Pons (tissue), 1 donor: ENCODE measurements around the gene TRAF6.
"Not testable (repeated sequence)": the region's sequence is repeated elsewhere in the genome, so short reads cannot be mapped to it uniquely, and the experiment has no call there.

Source experiments
- DNase-seq: peaks from one replicate; pipeline ENCODE4 v3.0.0-alpha.2; 2016; ENCODE audit warnings: low spot score

TRAF6 gene, protein sequence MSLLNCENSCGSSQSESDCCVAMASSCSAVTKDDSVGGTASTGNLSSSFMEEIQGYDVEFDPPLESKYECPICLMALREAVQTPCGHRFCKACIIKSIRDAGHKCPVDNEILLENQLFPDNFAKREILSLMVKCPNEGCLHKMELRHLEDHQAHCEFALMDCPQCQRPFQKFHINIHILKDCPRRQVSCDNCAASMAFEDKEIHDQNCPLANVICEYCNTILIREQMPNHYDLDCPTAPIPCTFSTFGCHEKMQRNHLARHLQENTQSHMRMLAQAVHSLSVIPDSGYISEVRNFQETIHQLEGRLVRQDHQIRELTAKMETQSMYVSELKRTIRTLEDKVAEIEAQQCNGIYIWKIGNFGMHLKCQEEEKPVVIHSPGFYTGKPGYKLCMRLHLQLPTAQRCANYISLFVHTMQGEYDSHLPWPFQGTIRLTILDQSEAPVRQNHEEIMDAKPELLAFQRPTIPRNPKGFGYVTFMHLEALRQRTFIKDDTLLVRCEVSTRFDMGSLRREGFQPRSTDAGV

DNA sequence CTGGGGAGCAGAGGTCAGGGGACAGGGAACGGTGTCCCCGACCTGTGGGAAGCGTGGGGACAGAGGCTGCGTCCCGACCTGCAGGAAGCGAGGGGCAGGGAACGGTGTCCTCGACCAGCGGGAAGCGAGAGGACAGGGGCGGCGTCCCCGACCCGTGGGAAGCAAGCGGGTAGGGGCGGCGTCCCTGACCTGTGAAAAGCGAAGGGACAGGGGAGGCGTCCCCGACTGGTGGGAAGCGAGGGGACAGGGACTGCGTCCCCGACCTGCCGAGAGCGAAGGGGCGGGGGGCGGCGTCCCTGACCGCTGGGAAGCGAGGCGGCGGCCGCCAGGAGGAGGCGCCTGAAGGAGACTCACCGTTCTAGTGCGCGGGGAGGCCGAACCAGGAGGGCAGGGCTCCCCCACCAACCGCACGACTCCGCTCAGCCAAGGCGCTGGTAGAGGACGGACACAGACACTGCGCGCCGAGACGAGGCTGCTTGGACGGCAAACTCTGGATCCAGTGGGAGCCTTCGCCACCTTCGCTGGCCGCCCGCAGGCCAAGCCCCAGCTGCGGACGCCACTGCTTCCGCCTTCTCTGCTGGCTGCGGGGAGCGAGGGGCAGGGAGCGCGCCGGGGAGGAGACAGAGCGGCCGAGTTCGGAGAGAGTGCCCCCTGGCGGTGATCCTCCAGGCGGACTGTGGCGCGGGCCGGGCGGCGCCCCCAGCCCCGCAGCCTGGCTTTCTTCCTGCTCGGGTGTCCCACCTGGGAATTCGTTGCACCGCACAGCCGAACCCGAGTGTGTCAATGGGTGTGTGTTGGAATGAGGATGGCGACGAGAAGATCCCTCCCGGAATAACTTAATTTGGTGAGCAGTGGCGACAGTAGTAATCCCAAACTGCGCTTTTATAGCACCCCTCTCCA lies at the start of gene TRAF6:
TSS of gene TRAF6 (minus strand) at position 579 of the 900 bp plus-strand sequence. CDS start 8,757 bp downstream, outside the sequence.
- peak; percentile 74 for DNase-seq

DNA sequence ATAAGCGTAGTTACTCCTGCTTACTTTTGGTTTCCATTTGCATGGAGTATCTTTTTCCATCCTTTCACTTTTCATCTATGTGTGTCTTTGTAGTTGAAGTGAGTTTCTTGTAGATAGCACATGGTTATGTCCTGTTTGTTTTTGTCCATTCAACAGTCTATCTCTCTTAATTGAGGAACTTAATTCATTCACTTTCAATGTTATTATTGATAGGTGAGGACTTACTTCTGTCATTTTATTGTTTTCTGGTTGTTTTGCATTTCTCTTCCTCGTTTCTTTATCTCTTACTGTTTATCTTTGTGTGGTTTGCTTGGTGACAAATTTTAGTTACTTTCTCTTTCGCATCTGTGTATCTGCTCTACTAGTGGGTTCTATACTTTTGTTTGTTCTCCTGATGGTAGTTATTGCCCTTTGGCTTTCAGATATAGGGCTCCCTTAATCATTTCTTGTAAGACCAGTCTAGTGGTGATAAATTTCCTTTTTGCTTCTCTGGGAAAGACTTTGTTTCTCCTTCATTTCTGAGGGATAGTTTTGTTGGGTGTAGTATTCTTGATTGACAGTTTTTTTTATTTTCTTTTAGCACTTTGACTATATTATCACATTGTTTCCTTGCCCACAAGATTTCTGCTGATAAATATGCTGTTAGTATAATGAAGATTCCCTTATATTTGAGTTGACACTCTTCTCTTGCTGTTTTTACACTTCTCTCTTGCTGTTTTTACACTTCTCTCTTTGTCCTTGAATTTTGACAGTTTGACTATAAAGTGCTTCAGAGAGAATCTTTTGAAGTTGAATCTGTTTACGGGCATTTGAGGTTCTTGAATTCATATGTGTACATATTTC lies 48.7 kb upstream of the TRAF6 start:
- no peak for DNase-seq

DNA sequence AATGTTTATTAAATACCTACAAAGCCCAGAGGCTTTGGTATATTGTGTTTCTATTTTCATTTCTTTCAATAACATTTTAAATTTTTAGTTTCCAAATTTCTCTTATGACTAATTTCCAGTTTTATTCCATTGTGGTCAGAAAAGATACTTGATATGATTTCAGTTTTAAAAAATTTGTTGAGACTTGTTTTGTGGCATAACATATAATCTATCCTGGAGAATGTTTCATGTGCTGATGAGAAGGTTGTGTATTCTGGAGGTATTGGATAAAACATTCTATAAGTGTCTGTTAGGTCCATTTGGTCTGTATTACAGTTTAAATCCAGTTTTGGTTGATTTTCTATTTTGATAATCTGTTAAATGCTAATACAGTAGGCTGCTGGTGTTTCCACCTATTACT lies 47.9 kb upstream of the TRAF6 start:
- DNase-seq: no peak

DNA sequence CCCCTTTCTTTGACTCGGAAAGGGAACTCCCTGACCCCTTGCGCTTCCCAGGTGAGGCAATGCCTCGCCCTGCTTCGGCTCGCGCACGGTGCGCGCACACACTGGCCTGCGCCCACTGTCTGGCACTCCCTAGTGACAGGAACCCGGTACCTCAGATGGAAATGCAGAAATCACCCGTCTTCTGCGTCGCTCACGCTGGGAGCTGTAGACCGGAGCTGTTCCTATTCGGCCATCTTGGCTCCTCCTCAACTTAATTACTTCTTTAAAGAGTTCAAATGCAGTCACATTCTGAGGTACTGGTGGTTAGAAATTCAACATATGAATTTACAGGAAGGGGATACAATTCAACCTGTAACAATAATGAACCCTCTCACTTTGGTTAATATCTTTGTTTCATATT lies 47.3 kb upstream of the TRAF6 start:
- DNase-seq: not testable (repeated sequence)

DNA sequence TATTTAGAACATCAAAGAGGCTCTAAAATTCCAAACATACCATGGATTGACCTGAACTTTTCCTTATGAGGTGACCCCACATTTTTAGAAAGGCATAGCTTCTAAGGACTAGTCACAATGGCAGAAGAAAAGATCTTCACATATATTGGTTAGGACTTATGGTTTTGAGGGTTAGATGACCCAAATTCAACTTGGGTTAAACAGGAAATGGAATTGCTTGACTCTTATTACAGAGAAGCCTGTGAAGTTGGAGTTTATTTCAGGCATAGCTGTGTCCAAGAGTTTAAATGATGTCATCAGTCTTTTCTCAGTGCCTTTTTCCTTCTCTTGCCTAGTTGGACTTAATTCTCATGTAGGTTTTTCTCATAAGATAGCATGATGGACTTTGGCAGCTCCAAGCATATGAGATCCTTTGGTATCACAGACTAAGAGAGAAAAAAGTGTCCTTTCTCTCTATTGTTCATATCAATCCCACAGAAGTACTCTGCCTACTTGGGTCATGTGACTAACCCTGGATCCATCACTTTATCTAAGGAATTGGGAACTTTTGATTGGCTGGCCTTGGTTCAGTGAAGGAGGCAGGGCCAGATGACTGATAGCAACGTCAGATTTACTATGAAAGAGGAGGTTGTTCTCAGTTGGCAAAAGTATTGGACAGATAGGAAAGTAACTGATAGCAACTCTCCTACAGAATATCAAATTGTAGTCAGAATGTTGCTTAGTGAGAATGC lies 40.5 kb upstream of the TRAF6 start:
- no peak for DNase-seq

DNA sequence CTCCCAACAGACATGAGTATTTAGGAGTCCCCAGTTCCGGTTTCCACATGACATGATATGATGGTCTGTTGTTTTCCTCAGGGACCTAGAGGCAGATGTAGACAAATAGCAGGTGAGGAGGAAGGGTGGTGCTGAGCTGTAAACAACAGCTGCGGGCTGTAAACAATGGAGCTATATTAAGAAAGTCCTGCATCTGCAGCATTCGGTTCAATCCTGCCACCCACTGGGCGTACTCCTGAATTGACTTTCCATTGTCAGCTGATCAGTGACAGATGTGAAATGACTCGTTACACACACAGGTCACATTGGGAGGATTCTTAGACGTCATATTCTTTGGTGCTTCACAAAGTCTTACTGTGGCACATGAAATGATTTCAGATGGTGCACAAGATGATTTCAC lies 30.9 kb upstream of the TRAF6 start:
- DNase-seq: peak; percentile 77

DNA sequence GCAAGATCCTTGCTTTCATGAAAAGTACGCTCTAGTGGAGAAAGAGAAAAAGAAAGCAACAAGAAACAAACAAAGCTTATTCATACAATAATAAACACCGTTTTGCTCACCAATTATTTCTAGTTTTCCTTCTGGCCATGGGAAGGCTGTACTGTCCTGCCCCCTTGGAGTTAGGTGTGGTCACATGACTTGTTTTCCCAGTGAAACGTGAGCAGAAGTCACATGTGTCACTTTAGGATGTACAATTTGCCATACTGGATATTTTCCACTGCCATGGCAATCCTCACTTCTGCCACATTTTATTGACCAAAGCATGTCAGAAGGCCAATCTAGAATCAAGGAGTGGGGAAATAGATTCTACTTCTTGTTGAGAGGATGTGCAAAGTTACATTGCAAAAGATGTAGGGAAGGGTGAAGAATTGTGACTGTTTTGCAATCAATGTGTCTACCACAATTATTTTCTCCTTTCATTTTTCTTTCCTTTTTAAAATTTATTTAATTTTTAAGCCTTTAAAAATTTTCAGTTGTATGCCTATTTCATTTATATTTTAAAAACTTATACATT lies 24.3 kb upstream of the TRAF6 start:
- no peak for DNase-seq

DNA sequence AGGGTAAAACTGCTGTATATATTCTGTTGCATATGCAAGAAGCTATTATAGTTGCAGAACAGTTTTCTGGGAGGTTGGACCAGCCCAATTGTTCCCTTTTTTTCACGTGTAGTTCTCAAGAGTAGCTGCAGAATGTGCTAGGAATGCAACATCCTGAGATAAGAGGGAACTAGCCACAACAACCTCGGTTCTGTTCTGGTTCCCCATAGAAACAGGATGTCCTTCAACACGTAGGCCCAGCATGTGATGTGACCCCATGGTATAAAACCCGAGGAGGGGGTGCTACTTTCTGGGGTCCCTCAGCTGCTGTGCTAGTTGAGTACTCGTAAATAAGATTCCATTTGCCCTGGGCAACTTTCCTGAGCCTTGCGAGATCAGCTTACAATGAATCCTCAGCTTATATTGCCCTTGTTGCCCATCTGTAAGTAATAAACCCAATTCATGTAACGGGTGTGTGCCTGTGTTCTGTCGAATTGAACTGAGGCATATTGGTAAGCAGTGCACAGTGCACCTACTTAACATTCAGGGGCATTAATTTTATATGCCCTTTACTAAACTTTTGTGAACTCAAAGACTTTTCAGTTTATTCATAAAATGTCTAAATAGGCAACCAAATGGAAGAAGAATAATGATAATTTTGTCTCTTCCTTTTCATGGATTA lies 23.0 kb upstream of the TRAF6 start:
- DNase-seq: peak; percentile 13

DNA sequence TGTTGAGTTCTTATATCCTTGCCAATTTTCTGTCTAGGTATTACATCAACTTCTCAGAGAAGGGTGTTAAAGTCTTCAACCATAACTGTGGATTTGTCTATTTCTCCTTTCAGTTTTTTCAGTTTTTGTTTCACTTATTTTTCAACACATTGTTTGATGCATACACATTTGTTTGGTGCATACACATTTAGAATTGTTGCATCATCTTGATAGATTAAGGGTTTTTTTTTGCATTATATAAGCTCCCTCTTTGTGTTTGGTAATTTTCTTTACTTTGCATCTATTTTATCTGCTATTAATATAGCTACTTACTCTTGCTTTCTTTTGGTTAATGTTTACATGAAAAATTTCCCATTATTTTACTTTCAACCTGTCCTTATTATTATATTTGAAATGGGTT lies 20.8 kb upstream of the TRAF6 start:
- DNase-seq: no peak

DNA sequence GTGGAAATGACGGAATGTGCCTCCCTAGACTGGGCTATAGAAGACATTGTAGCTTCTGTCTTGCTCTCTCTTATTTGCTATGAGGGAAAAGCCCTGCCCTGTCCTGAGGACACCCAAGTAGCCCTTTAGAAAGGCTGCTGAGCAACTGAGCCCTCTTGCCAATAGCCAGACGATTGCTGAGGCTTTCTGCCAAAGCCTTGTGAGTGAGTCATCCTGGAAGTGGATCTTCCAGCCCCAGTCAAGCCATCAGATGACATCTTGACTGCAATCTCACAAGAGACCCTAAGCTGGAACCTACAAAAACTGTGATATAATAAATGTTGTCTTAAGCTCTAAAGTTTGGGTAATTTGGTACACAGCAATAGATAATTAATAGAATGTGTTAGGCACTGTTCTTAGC lies 3.9 kb upstream of the TRAF6 start:
- DNase-seq: no peak

DNA sequence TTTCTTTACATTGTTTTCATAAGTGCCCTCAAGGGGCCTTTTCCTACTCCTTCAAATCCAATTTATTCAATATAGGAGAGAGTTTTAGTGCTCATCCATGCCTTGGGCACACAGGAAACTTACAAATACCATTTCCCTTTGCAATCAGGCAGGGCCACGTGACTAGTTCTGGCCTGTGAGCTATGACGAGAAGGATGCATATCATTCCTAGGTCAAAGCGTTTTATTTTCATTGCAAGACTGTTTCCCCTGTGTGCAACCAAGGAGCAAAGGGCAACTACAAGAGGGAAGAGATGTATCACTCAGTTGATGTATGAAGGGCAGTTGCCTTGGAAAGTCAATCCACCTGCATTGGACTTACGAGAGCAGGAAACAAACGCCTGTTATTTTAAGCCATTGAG lies 1.9 kb upstream of the TRAF6 start:
- DNase-seq: no peak

DNA sequence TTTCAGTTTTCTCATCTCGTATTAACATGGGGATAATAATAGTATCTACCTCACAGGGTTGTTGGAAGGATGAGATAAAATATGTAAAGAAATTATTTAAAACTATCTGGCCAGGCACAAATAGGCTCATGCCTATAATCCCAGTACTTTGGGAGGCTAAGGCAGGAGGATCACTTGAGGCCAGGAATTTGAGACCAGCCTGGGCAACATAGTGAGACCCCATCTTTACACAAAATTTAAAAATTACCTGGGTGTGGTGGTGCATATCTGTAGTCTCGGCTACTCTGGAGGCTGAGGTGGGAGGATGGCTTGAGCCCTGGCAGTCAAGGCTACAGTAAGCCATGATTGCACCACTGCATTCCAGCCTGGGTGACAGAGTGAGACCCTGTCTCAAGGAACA lies 990 bp upstream of the TRAF6 start:
- not testable (repeated sequence) for DNase-seq

DNA sequence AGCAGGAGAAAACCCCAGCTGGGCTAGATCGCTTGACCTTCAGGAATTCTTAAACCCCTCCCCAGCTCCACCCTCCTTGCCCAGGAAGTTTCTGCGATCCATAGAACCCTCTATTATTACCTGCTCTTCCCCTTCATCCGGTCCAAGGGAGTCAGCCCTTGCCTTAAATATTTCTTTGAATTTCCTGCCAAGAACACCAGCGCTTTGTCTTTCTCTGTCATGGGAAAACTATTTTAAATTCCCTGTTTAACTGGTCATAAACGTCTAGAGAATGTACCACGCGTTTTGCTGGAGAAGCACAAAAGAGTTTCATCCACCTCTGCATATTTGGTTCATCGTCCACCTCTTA lies 496 bp upstream of the TRAF6 start:
- no peak for DNase-seq

DNA sequence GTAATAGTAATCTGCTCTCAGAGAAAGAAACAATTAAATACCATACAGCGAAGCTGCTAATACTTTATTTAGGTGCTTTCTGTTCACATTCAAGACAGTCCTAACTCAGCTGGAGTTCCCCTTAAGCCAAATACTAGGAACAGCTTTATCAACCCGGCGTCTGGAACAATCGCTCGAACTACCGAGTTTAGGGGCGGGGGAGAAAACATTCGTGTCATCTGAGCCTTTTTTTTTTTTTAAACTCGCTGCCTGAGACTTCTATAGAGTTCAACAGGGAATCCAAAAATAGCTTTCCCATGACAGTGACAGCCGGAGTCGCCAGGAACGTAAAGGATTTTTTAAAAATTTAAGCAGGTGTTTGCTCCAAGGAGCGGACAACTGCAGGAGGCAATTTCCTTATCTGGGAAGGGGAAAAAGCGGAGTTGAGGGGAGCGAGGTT lies 852 bp downstream of the TRAF6 start:
- peak; percentile 57 for DNase-seq

DNA sequence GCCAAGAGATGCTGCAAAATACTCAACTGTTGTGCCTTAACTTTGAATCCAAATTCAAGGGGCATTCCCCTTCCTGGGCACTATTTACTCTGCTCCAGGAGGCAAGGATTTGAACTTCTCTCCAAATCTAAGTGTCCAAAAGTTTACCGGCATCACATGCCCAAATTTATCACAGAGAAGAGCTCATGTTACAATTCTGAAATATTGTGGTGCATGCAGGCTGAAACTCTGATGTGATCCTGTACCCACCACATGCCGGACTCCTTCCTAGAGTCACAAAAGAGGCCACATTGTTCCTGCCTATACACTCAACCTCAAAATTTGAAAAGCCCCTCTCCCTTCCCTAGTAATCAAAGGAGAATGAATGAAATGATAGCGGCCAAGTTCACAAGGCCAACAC lies 1.3 kb downstream of the TRAF6 start:
- DNase-seq: no peak

DNA sequence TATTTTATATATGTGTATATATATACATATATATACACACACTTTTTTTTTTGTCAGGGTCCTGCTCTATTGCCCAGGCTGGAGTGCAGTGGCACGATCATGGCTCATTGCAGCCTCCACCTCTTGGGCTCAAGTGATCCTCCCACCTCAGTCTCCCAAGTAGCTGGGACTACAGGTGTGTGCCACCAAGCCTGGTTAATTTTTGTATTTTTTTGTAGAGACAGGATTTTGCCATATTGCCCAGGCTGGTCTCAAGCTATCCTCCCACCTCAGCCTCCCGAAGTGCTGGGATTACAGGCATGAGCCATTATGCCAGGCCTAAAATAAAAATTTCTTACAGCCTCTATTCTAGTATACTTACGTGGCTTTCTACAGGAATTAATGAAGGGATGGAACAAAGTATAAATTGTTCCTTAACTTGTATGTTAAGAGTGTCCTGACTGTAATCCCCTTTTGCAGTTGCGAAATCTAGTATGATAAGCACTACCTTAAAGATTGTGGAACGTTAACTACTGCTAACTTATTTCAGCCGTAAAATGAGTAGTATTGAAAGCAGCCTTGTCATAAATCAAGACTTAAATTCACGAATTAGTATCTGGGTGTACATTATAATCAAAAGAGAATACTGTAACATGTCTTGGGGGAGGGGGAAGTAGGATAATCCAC lies 2.1 kb downstream of the TRAF6 start:
- DNase-seq: no peak

DNA sequence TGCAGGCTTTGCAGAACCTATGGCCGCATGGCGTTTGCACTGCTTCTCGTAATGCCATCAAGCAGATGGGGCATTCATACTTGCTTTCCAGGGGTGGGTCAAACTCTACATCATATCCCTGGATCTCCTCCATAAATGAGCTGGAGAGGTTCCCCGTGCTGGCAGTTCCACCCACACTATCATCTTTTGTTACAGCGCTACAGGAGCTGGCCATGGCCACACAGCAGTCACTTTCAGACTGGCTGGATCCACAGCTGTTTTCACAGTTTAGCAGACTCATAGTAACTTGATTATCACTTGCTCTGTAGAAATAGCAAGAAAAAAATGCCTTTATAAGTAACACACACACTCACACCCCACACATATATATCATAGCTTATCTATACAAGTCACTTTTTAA lies 8.8 kb downstream of the TRAF6 start:
- peak; percentile 62 for DNase-seq

DNA sequence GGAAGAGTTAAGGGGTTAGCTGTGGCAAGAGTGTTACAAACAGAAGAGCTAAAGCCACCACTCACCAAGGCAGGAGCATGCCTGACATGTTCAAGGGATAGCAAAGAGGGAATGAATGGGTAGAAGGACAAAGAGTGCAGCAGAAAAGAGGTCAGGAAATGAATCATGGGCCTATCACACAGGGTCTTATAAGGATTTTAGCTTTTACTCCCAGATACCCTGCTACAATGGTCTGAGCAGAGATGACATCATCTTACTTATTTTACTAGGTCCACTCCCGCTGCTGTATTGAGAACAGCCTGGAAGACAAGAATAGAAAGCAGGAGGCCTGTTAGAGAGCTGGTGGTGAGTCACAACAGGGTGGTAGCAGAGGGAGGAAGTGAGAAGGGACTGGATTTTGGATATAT lies 9.8 kb downstream of the TRAF6 start:
- DNase-seq: no peak

DNA sequence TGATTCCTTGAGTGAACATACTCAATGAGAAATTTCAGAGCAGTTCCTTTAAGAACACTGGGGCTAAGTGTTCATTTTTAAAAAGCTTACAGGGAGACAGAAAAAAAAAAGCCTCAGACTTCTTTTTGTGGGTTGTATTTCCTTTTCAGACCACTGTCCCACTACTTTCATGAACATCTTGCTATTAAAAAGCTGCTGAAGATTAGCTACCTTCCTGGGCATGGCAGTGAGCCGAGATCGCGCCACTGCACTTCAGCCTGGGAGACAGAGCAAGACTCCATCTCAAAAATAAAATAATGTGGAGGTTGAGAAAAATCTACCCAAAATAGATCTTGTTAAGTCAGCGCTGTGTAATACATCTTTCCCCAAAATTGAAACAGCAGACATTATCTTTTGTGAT lies 10.8 kb downstream of the TRAF6 start:
- DNase-seq: no peak

DNA sequence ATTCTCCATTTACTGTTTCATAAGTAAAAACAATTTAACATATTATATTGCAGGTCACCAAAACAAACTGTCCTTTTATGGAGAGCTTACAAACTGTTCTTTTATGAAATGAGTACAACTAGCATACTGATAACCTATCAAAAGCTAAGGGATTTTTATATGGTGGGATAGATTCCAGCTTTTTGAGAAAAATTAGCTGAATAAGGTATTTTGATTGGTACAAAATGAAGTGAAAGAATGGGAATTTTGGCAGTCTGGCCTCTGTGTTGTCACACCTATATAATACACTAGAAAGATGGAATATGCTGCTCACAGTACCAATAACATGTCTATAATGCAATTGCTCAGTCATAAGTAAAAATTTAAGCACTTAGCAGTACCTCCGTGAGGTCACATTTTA lies 11.4 kb downstream of the TRAF6 start:
- no peak for DNase-seq
